Iris pigment epithelial cell (primary cell): ENCODE measurements around the gene DICER1.

ENCODE experiments used
- DNase-seq: peaks from one replicate; pipeline ENCODE4 v3.0.0-alpha.2; 2011; ENCODE audit warnings: low read depth

DICER1 gene

GRCh38 chr14:95059126-95059525, 98.2 kb downstream of the DICER1 start:
- DNase-seq = no peak

DNA sequence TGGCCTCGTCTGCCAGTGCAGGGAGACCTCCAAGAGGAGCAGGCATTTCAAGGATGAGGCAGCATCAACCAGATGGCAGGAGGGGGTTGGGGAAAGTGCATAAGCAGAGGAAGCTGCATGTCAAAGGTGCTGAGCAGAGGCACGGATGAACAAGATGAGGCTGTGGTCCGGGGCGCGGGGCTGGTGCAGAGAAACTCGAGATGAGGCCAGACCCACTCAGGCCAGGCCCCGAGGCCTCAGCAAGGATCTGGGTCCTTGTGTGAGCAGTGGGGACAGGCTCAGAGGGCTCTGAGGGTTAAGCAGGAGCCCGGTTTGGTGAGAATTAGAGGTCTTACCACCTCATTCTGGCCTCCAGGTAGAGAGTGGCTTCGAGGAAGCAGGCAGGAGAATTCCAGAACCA, 98.8 kb downstream of the DICER1 start:
- DNase-seq = no peak

- DNase-seq = no peak
Measured at GRCh38 chr14:95057851-95058250, 99.5 kb downstream of the DICER1 start.

DNA sequence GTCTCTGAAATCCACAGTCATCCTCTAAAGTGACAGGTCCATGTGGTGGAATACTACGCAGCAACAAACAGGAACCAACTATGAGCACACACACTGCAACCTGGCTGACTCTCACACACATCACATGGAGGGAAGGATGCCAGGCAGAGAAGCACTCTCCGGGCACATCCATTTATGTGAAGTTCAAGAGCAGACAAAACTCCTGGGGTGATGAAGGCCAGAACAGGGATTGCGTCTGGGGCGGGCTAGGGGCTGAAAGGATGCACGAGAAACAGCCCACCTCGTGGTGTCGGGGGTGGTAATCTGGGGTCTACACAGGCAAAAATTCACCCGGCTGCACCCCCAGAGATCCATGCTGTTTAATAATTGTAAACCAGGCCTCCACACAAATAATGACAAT, 100.2 kb downstream of the DICER1 start:
- no peak for DNase-seq

GRCh38 chr14:95056476-95056875, 100.9 kb downstream of the DICER1 start:
- no peak for DNase-seq

DNA sequence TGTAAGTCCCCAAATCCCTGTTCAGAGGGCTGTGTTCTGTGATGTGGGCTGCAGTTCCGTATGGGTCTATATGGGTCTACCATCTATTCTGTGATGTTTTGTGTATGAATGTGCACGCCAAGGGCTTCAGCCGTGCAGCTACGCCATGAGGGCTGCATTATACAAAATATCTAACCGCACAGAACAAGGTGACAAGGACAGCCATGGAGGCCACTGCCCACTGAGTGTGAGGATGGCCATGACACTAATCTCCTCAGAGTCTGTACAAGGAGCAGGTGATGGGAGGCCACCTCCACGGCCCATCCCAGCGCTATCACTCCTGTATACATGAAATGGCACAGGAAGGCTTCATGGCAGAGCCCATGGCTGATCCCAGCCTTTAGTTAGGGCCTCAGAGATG, 102.0 kb downstream of the DICER1 start:
- DNase-seq = no peak

DNA sequence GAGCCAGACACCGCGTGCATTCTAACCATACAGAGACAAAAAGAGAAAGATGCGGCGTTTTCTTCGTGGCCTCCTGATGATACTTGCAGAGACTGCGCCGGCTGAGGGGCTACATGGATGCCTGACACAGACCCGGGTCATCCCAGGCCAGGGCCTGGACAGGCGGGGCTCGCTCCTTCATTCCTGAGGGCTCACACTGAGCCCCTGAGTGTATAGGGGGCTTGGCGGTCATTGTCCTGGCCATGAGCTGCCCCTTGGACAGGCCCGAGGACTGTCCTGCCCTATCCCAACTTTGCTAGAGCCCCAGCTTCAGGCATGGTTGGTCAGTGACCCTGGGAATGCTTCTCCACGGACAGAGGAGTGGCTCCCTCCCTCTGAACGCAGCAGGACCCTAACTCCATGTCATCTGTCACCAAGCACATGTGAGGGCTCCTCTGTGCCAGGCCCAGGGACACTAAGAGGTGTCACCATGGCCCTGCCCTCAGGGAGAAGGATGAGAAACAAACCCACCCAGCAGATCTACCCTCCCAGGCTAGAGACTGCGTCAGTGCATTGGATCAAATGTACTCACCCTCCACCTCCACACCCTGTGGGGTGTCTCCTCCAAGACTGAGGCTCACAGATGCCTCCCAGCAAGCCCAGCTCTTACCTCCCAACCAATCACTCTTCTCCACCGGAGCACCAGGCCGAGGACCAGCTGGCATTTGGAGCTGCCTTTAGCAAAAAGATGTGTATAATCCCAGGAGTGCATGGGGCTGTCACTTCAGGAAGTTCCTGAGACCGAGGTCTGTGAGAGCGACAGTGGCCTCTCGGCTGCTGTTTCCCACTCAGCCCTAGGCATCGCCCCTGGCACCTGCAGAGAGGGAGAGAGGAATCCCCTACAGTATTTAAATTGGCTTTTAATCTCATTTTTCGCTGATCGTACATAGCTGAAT, 102.7 kb downstream of the DICER1 start:
- DNase-seq = no peak

DNA sequence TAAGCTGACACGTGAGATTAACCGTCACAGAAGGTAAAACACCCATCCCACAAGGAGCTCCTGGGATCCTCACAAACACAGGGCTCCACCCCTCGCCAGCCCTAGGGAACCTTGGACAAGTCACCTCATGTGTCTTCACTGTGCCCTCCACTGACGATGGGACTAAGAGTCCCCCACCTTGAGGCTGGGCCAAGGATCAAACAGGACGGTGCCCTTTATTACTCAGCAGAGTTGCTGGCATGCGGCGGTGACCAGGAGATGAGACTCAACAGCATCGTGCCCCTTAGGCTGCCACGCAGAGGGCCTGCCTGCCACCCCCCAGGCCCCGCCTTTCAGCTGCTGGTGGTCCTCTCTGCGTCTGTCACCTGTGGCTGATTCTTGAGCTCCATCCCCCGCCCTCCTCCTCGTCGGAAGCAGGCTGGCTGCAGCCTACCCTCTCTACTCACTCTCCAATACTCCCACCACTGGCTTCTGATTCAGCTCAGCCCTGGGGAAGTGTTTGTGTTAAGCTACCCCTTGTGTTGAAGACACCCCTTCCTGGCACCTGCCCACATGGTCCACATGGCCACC, 105.2 kb downstream of the DICER1 start:
- no peak for DNase-seq

GRCh38 chr14:95049952-95050351, 107.4 kb downstream of the DICER1 start:
- no peak for DNase-seq

DNA sequence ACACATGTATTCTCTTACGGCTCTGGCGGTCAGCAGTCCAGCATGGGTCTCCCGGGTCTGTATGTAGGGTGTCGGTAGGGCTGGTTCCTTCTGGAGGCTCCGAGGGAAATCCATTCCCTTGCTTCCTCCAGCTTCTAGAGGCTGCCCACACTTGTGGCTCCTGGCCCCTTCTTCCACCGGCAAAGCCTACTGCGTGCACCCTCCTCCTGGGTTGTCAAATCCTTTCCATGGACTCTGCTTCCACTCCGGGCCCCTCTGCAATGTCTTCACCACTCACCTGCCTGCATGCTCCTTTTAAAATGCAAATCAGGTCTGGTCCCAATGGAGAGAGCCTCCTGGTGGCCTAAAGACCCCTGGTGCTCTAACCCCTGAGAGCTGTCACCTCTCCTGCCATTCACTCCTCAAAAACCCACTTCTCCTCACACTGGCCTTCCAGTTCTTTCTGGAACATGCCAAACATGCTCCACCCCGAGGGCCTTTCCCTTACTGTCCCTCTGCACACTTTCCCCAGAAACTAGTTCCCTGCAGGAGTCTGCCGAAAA, 108.5 kb downstream of the DICER1 start:
- DNase-seq = no peak

DNA sequence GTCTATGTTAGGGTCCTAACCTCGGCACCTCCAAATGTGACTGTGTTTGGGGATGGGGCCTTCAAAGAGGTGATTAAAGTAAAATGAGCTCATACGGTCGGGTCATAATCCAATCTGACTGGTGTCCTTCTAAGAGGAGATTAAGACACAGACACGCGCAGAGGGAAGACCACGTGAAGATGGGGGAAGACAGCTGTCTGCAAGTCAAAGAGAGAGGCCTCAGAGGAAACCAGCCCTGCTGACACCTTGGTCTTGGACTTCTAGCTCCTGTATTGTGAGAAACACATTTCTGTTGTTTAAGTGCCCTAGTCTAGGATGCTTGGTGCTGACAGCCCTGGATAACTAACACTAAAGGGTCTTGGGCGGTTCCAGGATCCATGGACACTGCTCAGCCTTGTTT, 109.6 kb downstream of the DICER1 start:
- DNase-seq = no peak

DNA sequence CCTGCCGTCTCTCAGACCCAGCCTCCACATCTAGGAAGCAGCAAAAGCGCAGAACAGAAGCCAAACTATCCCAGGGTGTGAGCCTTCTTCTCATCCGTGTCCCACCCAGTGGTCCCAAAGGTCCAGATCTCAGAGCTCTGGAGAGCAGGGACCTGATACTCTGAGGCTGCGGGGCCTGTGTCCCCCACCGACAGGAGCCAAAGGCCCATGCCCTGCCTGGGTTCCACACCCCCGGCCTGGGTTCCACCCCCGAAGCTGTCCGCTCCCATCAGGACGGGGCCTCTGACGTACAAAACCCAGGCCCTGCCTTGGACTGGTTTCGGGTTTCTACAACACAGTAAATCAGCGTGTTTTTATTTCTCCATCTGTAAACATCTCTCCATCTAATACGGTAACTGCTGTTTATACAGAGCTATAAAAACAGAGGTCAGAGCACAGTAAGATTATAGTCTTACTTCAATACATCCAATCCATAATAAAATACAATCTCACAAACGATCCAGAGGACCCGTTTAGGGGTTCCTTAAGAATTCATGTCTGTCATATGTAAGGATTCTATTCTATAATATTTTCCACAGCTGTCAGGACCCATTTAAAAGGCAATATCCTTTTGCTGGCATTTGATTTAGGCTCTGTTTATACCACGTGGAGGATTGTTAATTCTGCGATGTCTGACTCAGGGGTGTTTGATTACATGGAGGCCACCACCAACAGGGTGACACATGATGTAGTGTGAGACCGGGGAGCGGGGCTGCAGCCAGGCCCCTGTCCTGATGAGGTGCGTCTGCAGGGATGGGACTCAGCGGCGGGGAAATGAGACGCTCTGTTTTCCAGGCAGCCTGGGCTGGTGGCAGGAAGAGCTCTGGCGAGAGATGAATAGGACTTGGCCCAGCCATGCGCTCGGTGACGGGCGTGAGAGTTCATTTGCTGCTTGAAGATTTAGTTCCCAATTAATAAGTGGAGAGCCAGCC, 110.3 kb downstream of the DICER1 start:
- peak; percentile 6 for DNase-seq

DNA sequence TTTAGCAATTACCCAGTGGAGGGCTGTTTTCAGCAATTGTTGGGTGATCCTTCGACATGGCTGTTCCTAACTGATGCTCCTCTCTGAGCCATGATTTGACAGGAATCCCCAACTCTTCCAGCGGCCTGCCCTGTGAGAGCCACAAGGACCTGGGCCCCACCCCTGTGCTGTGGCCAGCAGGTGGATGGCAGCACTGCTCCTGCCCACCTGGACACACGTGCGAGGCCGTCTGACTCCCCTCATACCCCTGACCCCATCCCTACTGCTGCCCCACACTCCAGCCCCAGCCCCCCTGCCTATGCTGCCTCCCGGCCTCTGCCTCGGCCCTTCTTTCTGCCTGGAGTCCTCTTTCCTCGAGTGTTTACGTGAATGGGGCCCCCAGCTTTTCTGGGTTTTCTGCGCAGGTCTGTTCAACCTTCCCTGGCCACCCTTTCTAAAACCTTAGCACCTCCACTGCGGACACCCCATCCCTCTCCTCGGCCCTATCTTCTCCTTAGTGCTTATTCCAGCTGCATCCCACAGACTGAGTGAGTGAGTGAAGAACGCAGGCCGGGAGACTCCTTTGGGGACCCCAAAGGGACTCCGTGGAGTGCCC, 111.4 kb downstream of the DICER1 start:
- DNase-seq = no peak

- no peak for DNase-seq
Measured at GRCh38 chr14:95045106-95045701, 112.1 kb downstream of the DICER1 start.

DNA sequence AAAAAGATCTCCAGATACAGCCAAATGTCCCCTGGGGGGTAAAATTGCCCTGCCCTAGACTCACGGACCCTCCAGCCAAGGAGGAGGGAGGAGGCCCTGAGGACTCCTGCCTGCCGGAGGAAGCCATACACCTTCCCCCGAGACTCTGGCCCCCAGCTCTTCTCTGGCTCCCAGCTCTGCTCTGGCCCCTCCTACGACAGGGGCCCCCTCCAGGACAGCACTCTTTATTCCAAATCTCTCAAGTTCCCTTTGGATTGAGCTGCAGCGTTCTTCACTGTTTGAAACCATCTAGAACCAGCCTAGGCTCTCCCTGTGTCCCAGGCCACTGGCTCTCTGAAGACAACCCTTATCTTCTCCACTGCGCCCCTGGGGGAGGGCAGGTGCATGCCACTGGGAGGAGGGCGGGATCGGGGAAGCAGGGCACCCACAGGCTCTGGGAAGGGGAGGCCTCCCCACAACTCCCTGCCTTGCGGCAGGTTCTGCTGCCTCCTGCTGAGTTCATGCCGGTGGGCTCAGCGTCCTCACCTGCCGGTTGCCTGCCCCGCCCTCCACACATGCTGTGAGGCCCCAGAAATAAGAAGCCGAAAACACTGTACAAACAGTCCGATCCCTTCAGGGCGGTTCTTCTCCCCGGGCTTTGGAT, 112.7 kb downstream of the DICER1 start:
- DNase-seq = no peak

DNA sequence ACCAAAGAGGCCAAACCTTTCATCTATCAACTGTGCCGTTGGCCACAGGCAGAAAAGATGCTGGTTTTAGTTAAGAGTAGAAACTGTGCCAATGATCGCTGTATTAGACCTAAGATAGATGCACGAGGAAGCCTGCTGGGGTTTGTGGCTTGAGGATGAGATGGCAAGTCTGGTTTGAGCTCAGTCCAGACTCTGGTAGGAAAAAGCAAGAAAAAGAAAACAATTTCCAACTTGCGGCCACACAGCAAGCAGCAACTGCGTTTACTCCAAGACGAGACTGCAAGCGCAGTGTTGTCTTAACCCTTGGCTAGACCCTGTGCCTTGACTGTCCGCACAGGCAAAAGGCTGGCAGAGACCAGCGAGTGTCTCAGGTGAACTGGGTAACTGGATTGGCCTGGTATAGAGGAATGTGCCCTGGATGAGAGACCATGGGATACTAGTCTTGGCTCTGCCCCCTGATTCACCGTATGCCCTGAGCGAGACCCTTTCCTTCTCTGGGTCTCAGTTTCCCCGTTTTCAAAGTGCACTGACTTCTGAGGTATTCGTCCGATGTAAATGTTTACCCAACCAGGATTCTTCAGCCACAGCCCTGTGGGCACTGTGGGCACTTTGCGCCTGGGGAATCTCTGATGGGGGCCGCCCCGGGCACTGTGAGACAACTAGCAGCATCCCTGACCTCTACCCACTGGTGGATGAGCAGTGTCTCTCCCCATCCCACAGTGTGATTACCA, 113.4 kb downstream of the DICER1 start:
- no peak for DNase-seq

DNA sequence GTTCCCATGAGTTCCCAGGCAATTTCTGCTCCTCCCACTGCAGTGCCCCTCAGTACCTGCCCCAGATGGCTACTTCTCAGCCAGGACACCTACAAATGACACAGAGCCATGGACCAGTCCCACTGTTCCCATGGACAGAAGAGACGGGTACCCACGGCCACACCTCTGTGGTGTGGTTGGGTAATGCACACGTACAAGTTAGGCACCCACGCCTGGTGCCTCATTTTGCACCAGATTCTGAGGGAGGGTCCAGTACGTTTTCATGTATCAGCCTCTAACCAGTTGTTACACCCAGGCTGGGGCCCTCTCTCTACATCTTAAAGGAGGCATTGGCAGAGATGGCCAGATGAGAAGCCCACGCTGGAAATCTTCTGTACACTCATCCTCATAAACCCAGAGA, 114.0 kb downstream of the DICER1 start:
- DNase-seq = no peak

- no peak for DNase-seq
Measured at GRCh38 chr14:95041477-95042020, 115.8 kb downstream of the DICER1 start.

DNA sequence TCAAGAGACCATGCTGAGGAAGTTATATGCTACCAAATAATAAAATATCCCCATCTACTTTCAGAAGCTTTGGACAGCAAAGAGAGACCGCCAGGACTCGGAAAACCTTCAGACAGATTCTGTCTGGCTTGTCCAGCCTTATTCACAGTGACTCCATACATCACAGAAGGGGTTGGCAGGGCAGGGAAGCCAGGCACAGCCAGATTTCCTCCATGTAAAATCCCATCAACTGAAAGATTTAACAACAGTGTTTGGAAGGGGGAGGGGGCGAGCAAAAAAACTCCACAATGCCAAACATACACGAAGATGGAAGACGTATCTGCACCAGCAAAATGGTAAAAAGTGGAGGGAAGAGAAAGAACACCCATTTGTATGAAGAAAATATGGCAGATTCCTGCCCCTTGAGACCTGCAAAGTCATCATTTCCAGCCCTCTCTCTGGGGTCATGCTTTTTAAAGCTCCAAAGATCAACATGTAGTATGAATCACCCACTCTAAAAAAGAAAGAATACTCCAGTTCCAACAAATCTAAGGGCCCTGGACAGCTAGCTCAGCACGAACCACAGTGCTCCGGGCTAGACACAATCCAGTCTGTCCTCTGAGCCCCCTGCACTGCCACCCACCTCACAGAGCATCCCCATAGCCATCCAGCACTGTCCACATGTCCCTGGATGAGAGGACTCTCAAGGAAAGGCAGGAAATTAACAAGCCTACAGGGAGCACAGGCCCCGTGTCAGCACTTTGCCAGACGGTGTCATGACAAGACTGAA, 116.4 kb downstream of the DICER1 start:
- DNase-seq = peak; percentile 12
